HCEC 1CT (cell line): ENCODE data around the gene FMO2.

Source experiments
- DNase-seq: peaks from one replicate; pipeline ENCODE4 v3.0.0-alpha.2; 2017

The FMO2 gene

GRCh38 chr1:171258943-171259342 lies 73.8 kb downstream of the FMO2 start:
- no peak for DNase-seq
